ENCODE data around the gene SPAG16. TPM values are rescaled to one million over a fixed set of nuclear protein-coding genes. Genes with fewer than 3 reads are reported as not detected.

Gene SPAG16
- polyA plus RNA-seq, 2 of the 4 experiments (the other 2 are of a cell fraction): 19.1 to 27.6 TPM

DNA sequence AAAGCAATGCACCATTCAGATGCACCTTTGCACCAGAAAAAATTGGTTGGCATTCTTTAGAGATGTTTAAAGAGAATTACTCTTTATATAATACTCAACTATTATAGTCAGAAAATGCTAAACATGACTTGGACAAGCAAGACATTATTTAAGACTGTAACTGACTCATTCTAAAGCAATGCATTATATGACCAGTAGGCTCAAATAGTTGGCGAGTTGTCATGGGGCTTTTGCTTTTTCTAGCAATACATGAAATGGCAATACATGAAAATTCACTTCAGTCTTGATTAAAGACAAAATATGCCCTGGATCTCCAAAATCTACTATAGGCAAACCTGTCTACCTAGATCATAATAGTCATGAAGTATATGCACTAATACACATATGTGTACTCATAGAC is 909.7 kb downstream of the SPAG16 start:
- Histone ChIP-seq H3K27ac (no peak overlapping the region), H3K4me3 (no peak overlapping the region), H3K4me1 (peaks cover 9% of the 10 kb centered on the region; the same call in 1 of the 3 replicates), H3K9me3 (no peaks in the 10 kb centered on the region), H3K4me2 (no peak overlapping the region)
- TF ChIP-seq SMC3 (IDR thresholded peaks at IDR 0.05) (no peak), HDAC2 (IDR thresholded peaks at IDR 0.05) (no peak), ZSCAN20 (CRISPR knock-in tag; IDR thresholded peaks at IDR 0.05) (no peak), PHF8 (IDR thresholded peaks at IDR 0.05; ENCODE audit: borderline replicate concordance, low read depth) (no peak), MAZ (IDR thresholded peaks at IDR 0.05; ENCODE audit: borderline replicate concordance, low read depth, low read length) (no peak), FOSL2 (IDR thresholded peaks at IDR 0.05) (no peak), FOSL2 (CRISPR knock-in tag; IDR thresholded peaks at IDR 0.05) (no peak), EP300 (IDR thresholded peaks at IDR 0.05) (no peak), EHF (CRISPR knock-in tag; IDR thresholded peaks at IDR 0.05) (no peak), CBX8 (IDR thresholded peaks at IDR 0.05) (no peak), CHD4 (IDR thresholded peaks at IDR 0.05; ENCODE audit: borderline replicate concordance) (no peak), FOXS1 (CRISPR knock-in tag; IDR thresholded peaks at IDR 0.05) (no peak), HOXB13 (CRISPR knock-in tag; IDR thresholded peaks at IDR 0.05; ENCODE audit: low read depth) (no peak), CBX2 (IDR thresholded peaks at IDR 0.05; ENCODE audit: borderline replicate concordance, low read depth) (no peak), MAFK (IDR thresholded peaks at IDR 0.05; ENCODE audit: partially characterized antibody) (no peak), ZNF302 (CRISPR knock-in tag; IDR thresholded peaks at IDR 0.05) (no peak), RFX5 (IDR thresholded peaks at IDR 0.05) (no peak), POLR2AphosphoS2 (conservative IDR thresholded peaks at IDR 0.05; ENCODE audit: low read length) (no peak)
- TF ChIP-seq, protein P1, sequence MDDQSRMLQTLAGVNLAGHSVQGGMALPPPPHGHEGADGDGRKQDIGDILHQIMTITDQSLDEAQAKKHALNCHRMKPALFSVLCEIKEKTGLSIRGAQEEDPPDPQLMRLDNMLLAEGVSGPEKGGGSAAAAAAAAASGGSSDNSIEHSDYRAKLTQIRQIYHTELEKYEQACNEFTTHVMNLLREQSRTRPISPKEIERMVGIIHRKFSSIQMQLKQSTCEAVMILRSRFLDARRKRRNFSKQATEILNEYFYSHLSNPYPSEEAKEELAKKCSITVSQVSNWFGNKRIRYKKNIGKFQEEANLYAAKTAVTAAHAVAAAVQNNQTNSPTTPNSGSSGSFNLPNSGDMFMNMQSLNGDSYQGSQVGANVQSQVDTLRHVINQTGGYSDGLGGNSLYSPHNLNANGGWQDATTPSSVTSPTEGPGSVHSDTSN (IDR thresholded peaks at IDR 0.05): no peak
- TF ChIP-seq, protein P2, sequence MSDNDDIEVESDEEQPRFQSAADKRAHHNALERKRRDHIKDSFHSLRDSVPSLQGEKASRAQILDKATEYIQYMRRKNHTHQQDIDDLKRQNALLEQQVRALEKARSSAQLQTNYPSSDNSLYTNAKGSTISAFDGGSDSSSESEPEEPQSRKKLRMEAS (IDR thresholded peaks at IDR 0.05): no peak
- TF ChIP-seq, protein P3, sequence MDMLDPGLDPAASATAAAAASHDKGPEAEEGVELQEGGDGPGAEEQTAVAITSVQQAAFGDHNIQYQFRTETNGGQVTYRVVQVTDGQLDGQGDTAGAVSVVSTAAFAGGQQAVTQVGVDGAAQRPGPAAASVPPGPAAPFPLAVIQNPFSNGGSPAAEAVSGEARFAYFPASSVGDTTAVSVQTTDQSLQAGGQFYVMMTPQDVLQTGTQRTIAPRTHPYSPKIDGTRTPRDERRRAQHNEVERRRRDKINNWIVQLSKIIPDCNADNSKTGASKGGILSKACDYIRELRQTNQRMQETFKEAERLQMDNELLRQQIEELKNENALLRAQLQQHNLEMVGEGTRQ (IDR thresholded peaks at IDR 0.05): no peak
- POLR2A ChIA-PET: no interaction called here
- CTCF ChIA-PET: no interaction called here
- ATAC-seq (no peak), FAIRE-seq (no peak), DNase-seq (ENCODE audit: low read depth in 1 of 2, low spot score in 1 of 2) (no peak)
- WGBS (ENCODE audit: missing lambda C conversion rate): 11% methylated on average over 1 of the region's 1 CpG

DNA sequence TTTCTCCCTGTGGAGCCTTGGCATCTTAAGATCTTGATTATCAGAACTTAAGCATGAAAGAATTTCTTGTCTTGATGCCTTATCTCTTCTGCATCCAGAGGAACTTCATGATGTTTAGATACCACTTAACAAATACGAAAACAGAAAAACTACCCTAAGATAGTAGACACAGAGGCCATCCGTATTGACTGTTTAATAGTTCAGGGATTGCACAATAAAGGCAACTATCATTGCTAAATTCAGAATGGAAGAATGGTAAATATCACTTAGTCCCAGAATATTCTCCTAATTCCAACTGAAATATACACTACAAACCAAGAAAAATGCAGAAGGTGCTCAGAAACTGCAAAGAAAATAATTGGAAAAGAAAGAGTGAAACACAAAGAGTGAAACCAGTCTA is 912.0 kb downstream of the SPAG16 start:
- FAIRE-seq (no peak), ATAC-seq (no peak), DNase-seq (ENCODE audit: low read depth in 1 of 2, low spot score in 1 of 2) (no peak)
- CTCF ChIA-PET: no interaction called here
- TF ChIP-seq NR3C1 (IDR thresholded peaks at IDR 0.05) (no peak), KDM1A (IDR thresholded peaks at IDR 0.05; ENCODE audit: low read depth) (no peak), GATA3 (IDR thresholded peaks at IDR 0.05; ENCODE audit: borderline replicate concordance) (no peak), HEYL (CRISPR knock-in tag; IDR thresholded peaks at IDR 0.05) (no peak), ZFP36 (IDR thresholded peaks at IDR 0.05; ENCODE audit: borderline replicate concordance, partially characterized antibody) (no peak), EHF (CRISPR knock-in tag; IDR thresholded peaks at IDR 0.05) (no peak)
- TF ChIP-seq, protein P2 (IDR thresholded peaks at IDR 0.05): no peak
- Histone ChIP-seq H3K4me3 (no peak overlapping the region), H3K27ac (no peak overlapping the region), H3K4me2 (no peak overlapping the region), H3K9me3 (no peaks in the 10 kb centered on the region), H3K4me1 (peaks cover 9% of the 10 kb centered on the region; the same call in 1 of the 3 replicates)
- 45% methylated on average over 2 of the region's 2 CpGs for WGBS (ENCODE audit: missing lambda C conversion rate)
- POLR2A ChIA-PET: no interaction called here

DNA sequence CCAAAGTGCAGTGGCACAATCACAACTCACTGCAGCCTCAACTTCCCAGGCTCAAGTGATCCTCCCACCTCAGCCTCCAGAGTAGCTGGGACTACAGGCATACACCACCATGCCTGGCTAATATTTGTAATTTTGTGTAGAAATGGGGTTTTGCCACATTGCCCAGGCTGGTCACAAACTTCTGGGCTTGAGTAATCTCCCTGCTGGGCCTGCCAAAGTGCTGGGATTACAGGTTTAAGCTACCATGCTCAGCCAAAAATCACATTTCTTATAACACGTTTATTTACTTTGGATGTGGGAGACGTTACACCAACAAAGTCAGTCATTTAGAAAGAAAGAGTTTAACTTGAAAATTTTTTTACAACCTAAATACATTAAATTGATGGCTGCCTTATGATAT is 917.6 kb downstream of the SPAG16 start:
- ATAC-seq: no peak
- no peak for FAIRE-seq
- H3K4me3 ChIP-seq: no peak overlapping the region
- no peak for DNase-seq (ENCODE audit: low read depth in 1 of 2, low spot score in 1 of 2)
- no peaks in the 10 kb centered on the region for H3K4me1 ChIP-seq
- CTCF ChIA-PET: no interaction called here
- POLR2A ChIA-PET: no interaction called here
- no peak overlapping the region for H3K4me2 ChIP-seq
- WGBS (ENCODE audit: missing lambda C conversion rate): 45% methylated on average over 2 of the region's 2 CpGs
- no peaks in the 10 kb centered on the region for H3K9me3 ChIP-seq
- TF ChIP-seq, protein P4, sequence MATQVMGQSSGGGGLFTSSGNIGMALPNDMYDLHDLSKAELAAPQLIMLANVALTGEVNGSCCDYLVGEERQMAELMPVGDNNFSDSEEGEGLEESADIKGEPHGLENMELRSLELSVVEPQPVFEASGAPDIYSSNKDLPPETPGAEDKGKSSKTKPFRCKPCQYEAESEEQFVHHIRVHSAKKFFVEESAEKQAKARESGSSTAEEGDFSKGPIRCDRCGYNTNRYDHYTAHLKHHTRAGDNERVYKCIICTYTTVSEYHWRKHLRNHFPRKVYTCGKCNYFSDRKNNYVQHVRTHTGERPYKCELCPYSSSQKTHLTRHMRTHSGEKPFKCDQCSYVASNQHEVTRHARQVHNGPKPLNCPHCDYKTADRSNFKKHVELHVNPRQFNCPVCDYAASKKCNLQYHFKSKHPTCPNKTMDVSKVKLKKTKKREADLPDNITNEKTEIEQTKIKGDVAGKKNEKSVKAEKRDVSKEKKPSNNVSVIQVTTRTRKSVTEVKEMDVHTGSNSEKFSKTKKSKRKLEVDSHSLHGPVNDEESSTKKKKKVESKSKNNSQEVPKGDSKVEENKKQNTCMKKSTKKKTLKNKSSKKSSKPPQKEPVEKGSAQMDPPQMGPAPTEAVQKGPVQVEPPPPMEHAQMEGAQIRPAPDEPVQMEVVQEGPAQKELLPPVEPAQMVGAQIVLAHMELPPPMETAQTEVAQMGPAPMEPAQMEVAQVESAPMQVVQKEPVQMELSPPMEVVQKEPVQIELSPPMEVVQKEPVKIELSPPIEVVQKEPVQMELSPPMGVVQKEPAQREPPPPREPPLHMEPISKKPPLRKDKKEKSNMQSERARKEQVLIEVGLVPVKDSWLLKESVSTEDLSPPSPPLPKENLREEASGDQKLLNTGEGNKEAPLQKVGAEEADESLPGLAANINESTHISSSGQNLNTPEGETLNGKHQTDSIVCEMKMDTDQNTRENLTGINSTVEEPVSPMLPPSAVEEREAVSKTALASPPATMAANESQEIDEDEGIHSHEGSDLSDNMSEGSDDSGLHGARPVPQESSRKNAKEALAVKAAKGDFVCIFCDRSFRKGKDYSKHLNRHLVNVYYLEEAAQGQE (IDR thresholded peaks at IDR 0.05): no peak
- TF ChIP-seq SREBF2 (IDR thresholded peaks at IDR 0.05): no peak
- TF ChIP-seq MAFK (IDR thresholded peaks at IDR 0.05; ENCODE audit: partially characterized antibody): no peak
- TF ChIP-seq, protein P5, sequence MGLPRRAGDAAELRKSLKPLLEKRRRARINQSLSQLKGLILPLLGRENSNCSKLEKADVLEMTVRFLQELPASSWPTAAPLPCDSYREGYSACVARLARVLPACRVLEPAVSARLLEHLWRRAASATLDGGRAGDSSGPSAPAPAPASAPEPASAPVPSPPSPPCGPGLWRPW (IDR thresholded peaks at IDR 0.05): no peak
- H3K27ac ChIP-seq: no peak overlapping the region

Data from A549 (cell line).